HAP-1 (cell line): ENCODE measurements around the gene SUSD5.

Source experiments
- DNase-seq, 2 experiments: peaks; one replicate each; pipeline ENCODE4 v3.0.0-alpha.2; 2016 to 2020; ENCODE audit warnings: low spot score in 2 of 2
- H3K27me3 ChIP-seq: fragments of 250-450 bp; sonication (Bioruptor Pico); 2 replicates; pipeline ENCODE4 v1.5.1; 2020; ENCODE audit warnings: low read depth, mild to moderate bottlenecking, moderate library complexity
- H3K36me3 ChIP-seq: fragments of 250-450 bp; sonication (Bioruptor Pico); replicated peaks from 2 replicates; pipeline ENCODE4 v1.5.1; 2020; ENCODE audit warnings: mild to moderate bottlenecking
- H3K4me1 ChIP-seq: fragments of 250-450 bp; sonication (Bioruptor Pico); 2 replicates; pipeline ENCODE4 v1.5.1; 2020; ENCODE audit warnings: mild to moderate bottlenecking
- H3K4me3 ChIP-seq: fragments of 250-450 bp; sonication (Bioruptor Pico); 2 replicates; pipeline ENCODE4 v1.5.1; 2020; ENCODE audit warnings: mild to moderate bottlenecking, moderate library complexity
- H3K9me3 ChIP-seq: fragments of 250-450 bp; sonication (Bioruptor Pico); 2 replicates; pipeline ENCODE4 v1.5.1; 2020; ENCODE audit warnings: mild to moderate bottlenecking, moderate library complexity
- in situ Hi-C: fragments of 300-500 bp; cut with MboI; formaldehyde crosslinking; loops from 3 replicates; pipeline ENCODE4 v1.14.3; 2020; ENCODE audit warnings: low sequenced_read_pairs, inconsistent platforms, mixed read lengths

SUSD5 gene

GRCh38 chr3:33137691-33138090, 80.9 kb downstream of the SUSD5 start:
- in situ Hi-C loops, result loop anchor here (25.0 kb wide), 1 partner anchor 650 kb away; the partner anchor contains the start of gene PDCD6IP

DNA sequence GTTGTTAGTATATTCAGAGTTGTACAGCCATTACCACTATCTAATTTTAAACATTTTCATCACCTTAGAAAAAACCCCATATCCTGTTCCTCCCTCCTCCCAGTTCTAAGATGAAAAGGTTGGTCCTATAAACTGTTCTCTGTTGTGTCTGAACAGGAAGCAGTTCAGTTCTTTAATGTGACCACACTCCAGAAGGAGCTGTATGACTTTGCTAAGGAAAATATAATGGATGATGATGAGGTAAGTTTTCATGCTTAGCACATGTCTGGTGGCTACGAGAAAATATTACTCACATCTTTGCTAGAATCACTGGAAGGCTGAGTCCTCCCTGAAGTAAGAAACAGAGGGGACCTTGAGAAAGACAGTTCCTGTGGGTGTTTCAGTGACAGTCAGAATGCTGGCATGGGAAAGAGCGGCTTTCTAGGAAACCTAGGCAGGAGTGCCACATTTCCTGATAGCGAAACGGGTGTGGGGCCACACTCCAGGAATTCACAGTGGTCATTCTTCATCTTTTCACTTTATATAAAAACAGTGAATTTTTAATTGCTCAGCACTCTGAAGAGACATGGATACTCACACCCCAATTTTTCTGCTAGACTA, 84.5 kb downstream of the SUSD5 start:
- in situ Hi-C loops, result loop anchor here (5.0 to 25.0 kb wide), 2 partner anchors 238 to 653 kb away; partner anchors contain the start of gene PDCD6IP

More at GRCh38 chr3:33137691-33138090, 80.9 kb downstream of the SUSD5 start:
- H3K4me1 ChIP-seq, result peaks cover 37% of the 10 kb centered on the region
- H3K4me3 ChIP-seq, result no peak overlapping the region
- peak in 1 of 2 experiments; percentile 95 for DNase-seq
- H3K9me3 ChIP-seq, result no peaks in the 10 kb centered on the region
- no peaks in the 10 kb centered on the region for H3K27me3 ChIP-seq
- peaks cover 41% of the 10 kb centered on the region for H3K36me3 ChIP-seq

DNA sequence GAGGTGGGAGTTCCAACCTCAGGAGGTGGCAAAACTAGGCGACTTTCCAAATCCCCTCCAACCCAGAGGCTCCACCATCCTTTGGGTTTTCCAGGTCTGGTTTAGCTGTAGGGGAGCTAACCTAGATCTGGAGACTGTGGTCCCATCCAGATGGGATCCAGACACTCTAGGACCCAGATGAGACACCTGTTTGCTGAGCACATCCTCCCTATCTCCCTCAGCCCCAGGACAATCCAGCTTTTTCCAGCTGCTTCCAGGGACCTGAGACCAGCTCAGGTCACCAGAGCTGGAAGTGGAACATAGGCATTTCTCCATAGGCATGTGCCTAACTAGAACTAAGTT, 86.6 kb downstream of the SUSD5 start:
- no peak for DNase-seq
- H3K27me3 ChIP-seq, result no peaks in the 10 kb centered on the region
- peaks cover 12% of the 10 kb centered on the region for H3K4me1 ChIP-seq
- H3K4me3 ChIP-seq, result no peak overlapping the region
- H3K36me3 ChIP-seq, result peaks cover 45% of the 10 kb centered on the region
- in situ Hi-C loops, result loop anchor here (5.0 to 25.0 kb wide), 2 partner anchors 240 to 655 kb away; partner anchors contain the start of gene PDCD6IP
- no peaks in the 10 kb centered on the region for H3K9me3 ChIP-seq

More for the DNA sequence above, 84.5 kb downstream of the SUSD5 start:
- H3K4me1 ChIP-seq, result peaks cover 25% of the 10 kb centered on the region
- H3K4me3 ChIP-seq, result no peak overlapping the region
- H3K27me3 ChIP-seq, result no peaks in the 10 kb centered on the region
- H3K9me3 ChIP-seq, result no peaks in the 10 kb centered on the region
- no peak for DNase-seq
- peaks cover 45% of the 10 kb centered on the region for H3K36me3 ChIP-seq

GRCh38 chr3:33131331-33132018, 87.1 kb downstream of the SUSD5 start:
- Histone ChIP-seq H3K9me3 (no peaks in the 10 kb centered on the region), H3K36me3 (peaks cover 45% of the 10 kb centered on the region)
- in situ Hi-C loops, result loop anchor here (5.0 to 25.0 kb wide), 2 partner anchors 241 to 656 kb away; partner anchors contain the start of gene PDCD6IP

GRCh38 chr3:33130144-33130543, 88.5 kb downstream of the SUSD5 start:
- no peaks in the 10 kb centered on the region for H3K9me3 ChIP-seq
- in situ Hi-C loops, result loop anchor here (5.0 to 25.0 kb wide), 2 partner anchors 242 to 657 kb away; partner anchors contain the start of gene PDCD6IP
- peaks cover 12% of the 10 kb centered on the region for H3K4me1 ChIP-seq
- DNase-seq, result no peak
- H3K4me3 ChIP-seq, result no peak overlapping the region
- peaks cover 45% of the 10 kb centered on the region for H3K36me3 ChIP-seq
- no peaks in the 10 kb centered on the region for H3K27me3 ChIP-seq

More at GRCh38 chr3:33131331-33132018, 87.1 kb downstream of the SUSD5 start:
- H3K4me1 ChIP-seq, result peaks cover 12% of the 10 kb centered on the region
- no peaks in the 10 kb centered on the region for H3K27me3 ChIP-seq
- peak; percentile 78 to 90 for DNase-seq
- H3K4me3 ChIP-seq, result no peak overlapping the region

GRCh38 chr3:33128706-33129105, 89.9 kb downstream of the SUSD5 start:
- peak; percentile 38 to 71 for DNase-seq
- H3K36me3 ChIP-seq, result peaks cover 45% of the 10 kb centered on the region

GRCh38 chr3:33125840-33126239, 92.8 kb downstream of the SUSD5 start:
- Histone ChIP-seq H3K36me3 (peaks cover 49% of the 10 kb centered on the region), H3K4me3 (no peak overlapping the region), H3K4me1 (peaks cover 5% of the 10 kb centered on the region; the same call in 1 of the 2 replicates), H3K9me3 (no peaks in the 10 kb centered on the region), H3K27me3 (no peaks in the 10 kb centered on the region)
- DNase-seq, result no peak
- in situ Hi-C loops, result loop anchor here (25.0 kb wide), 1 partner anchor 661 kb away; the partner anchor contains the start of gene PDCD6IP

More at GRCh38 chr3:33128706-33129105, 89.9 kb downstream of the SUSD5 start:
- Histone ChIP-seq H3K4me3 (no peak overlapping the region), H3K4me1 (peaks cover 12% of the 10 kb centered on the region), H3K9me3 (no peaks in the 10 kb centered on the region), H3K27me3 (no peaks in the 10 kb centered on the region)
- in situ Hi-C loops, result loop anchor here (25.0 kb wide), 1 partner anchor 659 kb away; the partner anchor contains the start of gene PDCD6IP

DNA sequence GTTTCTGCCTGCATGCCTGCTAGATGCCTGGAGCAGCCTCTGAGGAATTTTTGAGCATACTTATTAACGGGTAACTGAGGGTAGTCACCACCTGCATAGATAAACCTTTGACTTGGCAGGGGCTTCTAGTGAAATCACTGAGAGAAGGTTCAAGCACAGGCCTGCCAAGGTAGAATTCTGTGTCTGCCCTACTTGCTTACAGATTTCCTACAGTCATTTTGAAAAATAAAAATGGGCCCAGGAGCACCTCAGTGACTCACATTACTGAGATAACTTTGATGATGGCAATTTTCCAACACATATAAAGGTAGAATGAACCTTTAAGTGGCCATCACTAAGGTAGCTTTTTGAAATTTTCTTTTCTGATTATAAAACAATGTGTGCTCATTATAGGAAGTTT, 94.0 kb downstream of the SUSD5 start:
- Histone ChIP-seq H3K4me3 (no peak overlapping the region), H3K27me3 (no peaks in the 10 kb centered on the region), H3K36me3 (peaks cover 54% of the 10 kb centered on the region), H3K9me3 (no peaks in the 10 kb centered on the region), H3K4me1 (peaks cover 5% of the 10 kb centered on the region; the same call in 1 of the 2 replicates)
- DNase-seq, result no peak
- in situ Hi-C loops, result loop anchor here (25.0 kb wide), 1 partner anchor 663 kb away; the partner anchor contains the start of gene PDCD6IP

DNA sequence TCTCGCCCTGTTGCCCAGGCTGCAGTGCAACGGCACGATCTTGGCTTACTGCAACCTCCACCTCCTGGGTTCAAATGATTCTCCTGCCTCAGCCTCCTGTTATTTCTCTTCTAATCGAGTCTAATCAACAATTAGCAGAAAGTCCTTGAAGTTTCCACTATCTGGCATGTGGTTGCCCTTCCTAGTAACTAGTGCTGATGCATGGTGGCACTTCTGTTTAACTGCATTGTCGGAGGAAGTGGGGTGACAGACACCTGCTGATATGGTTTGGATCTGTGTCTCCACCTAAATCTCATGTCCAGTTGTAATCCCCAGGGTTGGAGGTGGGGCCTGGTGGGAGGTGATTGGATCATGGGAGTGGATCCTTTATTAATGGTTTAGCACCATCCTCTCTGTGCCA, 95.6 kb downstream of the SUSD5 start:
- Histone ChIP-seq H3K36me3 (peaks cover 54% of the 10 kb centered on the region), H3K4me3 (no peak overlapping the region), H3K9me3 (no peaks in the 10 kb centered on the region), H3K4me1 (no peaks in the 10 kb centered on the region), H3K27me3 (no peaks in the 10 kb centered on the region)
- DNase-seq, result no peak
- in situ Hi-C loops, result no loop called here

- no peaks in the 10 kb centered on the region for H3K27me3 ChIP-seq
- peaks cover 7% of the 10 kb centered on the region for H3K4me1 ChIP-seq
- H3K4me3 ChIP-seq, result no peak overlapping the region
- in situ Hi-C loops, result no loop called here
- H3K9me3 ChIP-seq, result no peaks in the 10 kb centered on the region
- peaks cover 46% of the 10 kb centered on the region for H3K36me3 ChIP-seq
- no peak for DNase-seq
These were observed 98.7 kb downstream of the SUSD5 start for GRCh38 chr3:33119891-33120290.

DNA sequence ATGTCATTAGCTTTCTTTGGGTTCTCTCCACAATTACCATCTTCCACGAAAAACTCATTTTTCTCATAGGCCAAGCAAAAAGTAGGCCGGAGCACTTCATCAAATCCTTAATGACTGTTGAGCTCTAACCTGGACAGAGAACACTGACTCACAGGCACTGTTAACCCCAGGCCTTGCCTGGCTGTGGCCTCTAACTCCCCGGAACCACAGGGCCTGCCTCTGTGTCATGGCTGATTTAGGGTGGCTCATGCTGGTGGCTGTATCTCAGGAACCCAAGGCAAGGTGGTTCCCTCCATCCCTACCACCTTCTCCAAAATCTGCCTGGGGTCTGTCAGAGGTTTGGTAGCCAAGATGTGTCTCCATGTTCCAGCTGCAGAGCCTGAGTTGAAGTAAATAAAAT, 101.1 kb downstream of the SUSD5 start:
- H3K4me3 ChIP-seq, result no peak overlapping the region
- H3K27me3 ChIP-seq, result no peaks in the 10 kb centered on the region
- H3K9me3 ChIP-seq, result peaks cover 2% of the 10 kb centered on the region; the same call in 1 of the 2 replicates
- peaks cover 28% of the 10 kb centered on the region for H3K36me3 ChIP-seq
- in situ Hi-C loops, result no loop called here
- no peak for DNase-seq
- peaks cover 12% of the 10 kb centered on the region for H3K4me1 ChIP-seq

DNA sequence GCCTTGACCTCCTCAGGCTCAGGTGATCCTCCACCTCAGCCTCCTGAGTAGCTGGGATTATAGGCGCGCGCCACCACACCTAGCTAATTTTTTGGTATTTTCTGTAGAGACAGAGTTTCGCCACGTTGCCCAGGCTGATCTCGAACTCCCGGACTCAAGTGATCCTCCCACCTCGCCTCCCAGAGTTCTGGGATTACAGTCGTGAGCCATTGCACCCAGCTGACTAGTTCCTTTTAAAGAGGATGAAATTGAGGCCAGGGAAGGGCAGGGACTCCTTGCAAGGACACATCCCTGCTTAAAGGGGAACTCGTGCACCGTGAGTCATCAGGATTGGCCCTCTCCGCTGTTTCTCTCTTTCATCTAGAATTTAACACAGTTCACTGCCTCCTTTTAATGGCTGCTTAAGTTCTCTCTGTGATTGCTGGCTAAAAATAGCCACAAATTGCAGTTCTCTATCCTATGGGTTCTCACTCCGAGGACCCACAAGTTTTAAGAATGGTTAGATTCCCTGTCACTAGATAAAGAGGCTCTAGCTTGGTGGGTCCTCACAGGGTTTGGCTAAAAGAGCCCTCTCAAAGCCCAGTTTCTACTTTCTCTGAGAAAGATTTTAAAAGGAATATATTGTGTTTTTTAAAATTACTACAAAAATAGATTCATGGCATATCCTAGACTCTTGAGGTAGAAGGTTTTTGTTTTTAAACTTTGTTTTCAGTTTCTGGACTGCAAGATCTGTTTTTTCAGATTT, 103.4 kb downstream of the SUSD5 start:
- in situ Hi-C loops, result no loop called here
- Histone ChIP-seq H3K27me3 (no peaks in the 10 kb centered on the region), H3K4me1 (peaks cover 12% of the 10 kb centered on the region), H3K36me3 (peaks cover 7% of the 10 kb centered on the region), H3K9me3 (peaks cover 4% of the 10 kb centered on the region; the same call in 1 of the 2 replicates), H3K4me3 (peak overlapping the region; percentile 50)
- peak; percentile 69 to 81 for DNase-seq

DNA sequence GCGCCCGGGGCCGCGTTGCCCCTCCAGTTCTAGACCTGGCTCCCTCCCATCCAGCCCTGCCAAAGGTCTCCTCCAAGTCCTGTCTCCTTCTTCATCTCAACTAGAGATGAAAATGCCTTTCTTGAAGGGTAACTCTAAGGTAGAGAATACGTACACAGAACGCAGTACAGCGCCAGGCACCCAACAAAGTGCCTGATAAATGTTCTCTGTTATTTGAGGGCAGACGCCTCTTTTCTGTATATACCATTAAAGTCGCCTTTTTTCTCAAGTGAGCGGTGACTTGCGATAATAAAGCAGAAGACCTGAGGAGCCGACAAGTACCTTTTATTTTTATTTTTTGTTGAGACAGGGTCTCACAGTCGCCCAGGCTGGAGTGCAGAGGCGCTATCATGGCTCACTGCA, 104.0 kb downstream of the SUSD5 start:
- H3K4me3 ChIP-seq, result peak overlapping the region; percentile 50
- H3K27me3 ChIP-seq, result no peaks in the 10 kb centered on the region
- H3K9me3 ChIP-seq, result peaks cover 4% of the 10 kb centered on the region; the same call in 1 of the 2 replicates
- H3K4me1 ChIP-seq, result peaks cover 12% of the 10 kb centered on the region
- no peak for DNase-seq
- H3K36me3 ChIP-seq, result peaks cover 4% of the 10 kb centered on the region; the same call in 1 of the 2 replicates
- in situ Hi-C loops, result no loop called here
